GM23338 (cell line): ENCODE results near the gene SREK1. TPM values are rescaled to one million over a fixed set of nuclear protein-coding genes. Genes with fewer than 3 reads are reported as not detected.

Experiments
- ATAC-seq: fragments of 200-7000 bp; cut with Tn5 transposase; 3 replicates; pipeline ENCODE4 v1.9.1; 2020
- DNase-seq: peaks from one replicate; pipeline ENCODE4 v3.0.0-alpha.2; 2015; ENCODE audit warnings: low spot score
- H2AFZ ChIP-seq: fragments of 200-600 bp; sonication (generic); 2 replicates; pipeline ENCODE4 v1.8.0; 2016; ENCODE audit warnings: antibody characterized with exemption, mild to moderate bottlenecking, moderate library complexity
- H3F3A ChIP-seq: fragments of 200-600 bp; sonication (generic); replicated peaks from 2 replicates; pipeline ENCODE4 v1.8.0; 2017; ENCODE audit warnings: antibody characterized with exemption, mixed run types, low read depth
- H3K27ac ChIP-seq: fragments of 200-600 bp; sonication (generic); 2 replicates; pipeline ENCODE4 v1.6.1; 2016; ENCODE audit warnings: low read depth
- H3K27me3 ChIP-seq: fragments of 200-600 bp; sonication (generic); 2 replicates; pipeline ENCODE4 v1.8.0; 2016; ENCODE audit warnings: mild to moderate bottlenecking, mixed run types, moderate library complexity; ENCODE audit not compliant: insufficient read depth
- H3K36me3 ChIP-seq: fragments of 200-600 bp; sonication (generic); 2 replicates; pipeline ENCODE4 v1.8.0; 2016; ENCODE audit warnings: mild to moderate bottlenecking; ENCODE audit not compliant: insufficient read depth
- H3K4me1 ChIP-seq: fragments of 200-600 bp; sonication (generic); 2 replicates; pipeline ENCODE4 v1.8.0; 2016; ENCODE audit warnings: mild to moderate bottlenecking, moderate library complexity; ENCODE audit not compliant: insufficient read depth
- H3K4me2 ChIP-seq: fragments of 200-600 bp; sonication (generic); 2 replicates; pipeline ENCODE4 v1.7.1; 2017; ENCODE audit warnings: mixed run types
- H3K4me3 ChIP-seq: fragments of 200-600 bp; sonication (generic); 2 replicates; pipeline ENCODE4 v1.6.1; 2016; ENCODE audit warnings: mixed run types
- H3K79me2 ChIP-seq: fragments of 200-600 bp; sonication (generic); replicated peaks from 2 replicates; pipeline ENCODE4 v1.8.0; 2017; ENCODE audit warnings: mild to moderate bottlenecking; ENCODE audit not compliant: insufficient read depth
- H3K9me2 ChIP-seq: fragments of 200-600 bp; sonication (generic); 2 replicates; pipeline ENCODE4 v1.8.0; 2017; ENCODE audit not compliant: insufficient read depth
- H4K20me1 ChIP-seq: fragments of 200-600 bp; sonication (generic); replicated peaks from 2 replicates; pipeline ENCODE4 v1.8.0; 2017; ENCODE audit warnings: mild to moderate bottlenecking; ENCODE audit not compliant: insufficient read depth
- H3K27ac Mint-ChIP-seq: 2 replicates; pipeline ENCODE4 v1.8.0; 2020; ENCODE audit warnings: inconsistent platforms, mild to moderate bottlenecking, moderate library complexity, mixed read lengths
- H3K27me3 Mint-ChIP-seq: 3 replicates; pipeline ENCODE4 v1.8.0; 2022; ENCODE audit warnings: low read depth, mild to moderate bottlenecking, moderate library complexity, mixed read lengths, inconsistent platforms; ENCODE audit not compliant: insufficient read depth, poor library complexity
- H3K36me3 Mint-ChIP-seq: 3 replicates; pipeline ENCODE4 v1.8.0; 2021; ENCODE audit warnings: low read depth, mild to moderate bottlenecking, inconsistent platforms, moderate library complexity, mixed read lengths
- H3K4me1 Mint-ChIP-seq: 3 replicates; pipeline ENCODE4 v1.8.0; 2020; ENCODE audit warnings: mild to moderate bottlenecking, inconsistent platforms, mixed read lengths
- H3K4me3 Mint-ChIP-seq: 3 replicates; pipeline ENCODE4 v1.8.0; 2021; ENCODE audit warnings: moderate library complexity, mild to moderate bottlenecking, inconsistent platforms, mixed read lengths
- H3K9me3 Mint-ChIP-seq: 3 replicates; pipeline ENCODE4 v1.8.0; 2020; ENCODE audit warnings: moderate library complexity, mild to moderate bottlenecking, inconsistent platforms, mixed read lengths
- CREB1 ChIP-seq: fragments of 250-450 bp; sonication (Bioruptor Pico); IDR thresholded peaks from 2 replicates; pipeline ENCODE4 v1.5.0; 2020; ENCODE audit warnings: low read depth, mild to moderate bottlenecking, moderate library complexity
- CTCF ChIP-seq, 2 experiments: fragments of 200-600 bp in 1 of 2; sonication (generic) in 1 of 2; conservative IDR thresholded peaks; 2 replicates each; pipeline versions ENCODE4 v1.5.1 to v1.6.1; 2016 to 2017; ENCODE audit warnings: antibody characterized with exemption in 2 of 2, low read depth in 2 of 2, mild to moderate bottlenecking in 2 of 2, moderate library complexity in 1 of 2
- ETS1 ChIP-seq: IDR thresholded peaks from 2 replicates; pipeline ENCODE4 v1.6.1; 2016; ENCODE audit warnings: antibody characterized with exemption
- EZH2 ChIP-seq: fragments of 200-600 bp; sonication (generic); IDR thresholded peaks from one replicate; pipeline ENCODE4 v1.8.0; 2017; ENCODE audit warnings: antibody characterized with exemption, mild to moderate bottlenecking, low read depth; ENCODE audit not compliant: unreplicated experiment
- EZH2phosphoT487 ChIP-seq: fragments of 200-600 bp; sonication (generic); IDR thresholded peaks from one replicate; pipeline ENCODE4 v1.8.1; 2018; ENCODE audit warnings: antibody characterized with exemption; ENCODE audit not compliant: unreplicated experiment
- JUNB ChIP-seq: IDR thresholded peaks from one replicate; pipeline ENCODE4 v1.6.1; 2016; ENCODE audit warnings: antibody characterized with exemption; ENCODE audit not compliant: unreplicated experiment
- NANOG ChIP-seq: IDR thresholded peaks from 2 replicates; pipeline ENCODE4 v1.6.1; 2016; ENCODE audit warnings: antibody characterized with exemption, borderline replicate concordance
- POLR2AphosphoS5 ChIP-seq: IDR thresholded peaks from 2 replicates; pipeline ENCODE4 v1.6.1; 2016; ENCODE audit warnings: antibody characterized with exemption, low read depth
- REST ChIP-seq: IDR thresholded peaks from one replicate; pipeline ENCODE4 v1.6.1; 2018; ENCODE audit warnings: antibody characterized with exemption; ENCODE audit not compliant: unreplicated experiment
- STAT1 ChIP-seq: IDR thresholded peaks from one replicate; pipeline ENCODE4 v1.6.1; 2016; ENCODE audit warnings: antibody characterized with exemption; ENCODE audit not compliant: unreplicated experiment
- ZNF114 ChIP-seq: fragments of 250-450 bp; sonication (Bioruptor Pico); IDR thresholded peaks from 2 replicates; pipeline ENCODE4 v1.5.0; 2020; ENCODE audit warnings: mild to moderate bottlenecking, moderate library complexity
- ZNF331 ChIP-seq: fragments of 250-450 bp; sonication (Bioruptor Pico); IDR thresholded peaks from 2 replicates; pipeline ENCODE4 v1.5.0; 2020; ENCODE audit warnings: low read depth, mild to moderate bottlenecking, moderate library complexity
- ZNF462 ChIP-seq: fragments of 250-450 bp; sonication (Bioruptor Pico); IDR thresholded peaks from 2 replicates; pipeline ENCODE4 v1.5.0; 2020; ENCODE audit warnings: mild to moderate bottlenecking, moderate library complexity
- polyA plus RNA-seq: library from polyadenylated mRNA; unstranded; fragments of >200 nt; fragmentation: Nextera tagmentation; extraction: Ambion mirVana; gene quantifications from 2 replicates; pipeline ENCODE4 v1.2.1, GENCODE V29; 2016
- total RNA-seq: library from RNA; depleted of rRNA; stranded (reverse); fragments of >200 nt; shearing (Covaris generic); gene quantifications from 2 replicates; pipeline ENCODE4 v1.2.3, GENCODE V29; 2014

The SREK1 gene
- total and polyA plus RNA-seq, 2 experiments from 2014 or later = 64.3 to 66.4 TPM

- Histone ChIP-seq H4K20me1 (no peaks in the 10 kb centered on the region), H3K9me2 (no peaks in the 10 kb centered on the region), H3K36me3 (no peaks in the 10 kb centered on the region), H3K27ac (no peak overlapping the region), H2AFZ (no peak overlapping the region), H3K4me1 (peaks cover 10% of the 10 kb centered on the region; the same call in 1 of the 2 replicates), H3K79me2 (no peaks in the 10 kb centered on the region), H3K27me3 (no peaks in the 10 kb centered on the region), H3F3A (no peaks in the 10 kb centered on the region), H3K4me2 (no peak overlapping the region), H3K4me3 (no peak overlapping the region)
- H3K36me3 Mint-ChIP-seq = no peaks in the 10 kb centered on the region
- DNase-seq (no peak), ATAC-seq (no peak)
- peaks cover 9% of the 10 kb centered on the region; the same call in 2 of the 3 replicates for H3K4me1 Mint-ChIP-seq
- TF ChIP-seq ZNF114 (CRISPR knock-in tag) (no peak), EZH2phosphoT487 (no peak), CREB1 (CRISPR knock-in tag) (no peak), EZH2 (no peak), POLR2AphosphoS5 (no peak), ZNF462 (CRISPR knock-in tag) (no peak), ETS1 (no peak), CTCF (conservative IDR thresholded peaks at IDR 0.05; ENCODE audit: low read depth in 2 of 2) (no peak), NANOG (no peak), ZNF331 (CRISPR knock-in tag) (no peak), JUNB (no peak), REST (no peak), STAT1 (no peak)
- H3K9me3 Mint-ChIP-seq = no peaks in the 10 kb centered on the region; the same call in 2 of the 3 replicates
- H3K4me3 Mint-ChIP-seq = no peak overlapping the region
- H3K27me3 Mint-ChIP-seq = peaks cover 6% of the 10 kb centered on the region
- H3K27ac Mint-ChIP-seq = no peak overlapping the region
Observed at GRCh38 chr5:66139318-66139712, 4.8 kb upstream of the SREK1 start.
